Measurements from ENCODE around the gene PJA2.
A peak's percentile ranks its signal among the peaks of the same experiment; 100 is the strongest.

The PJA2 gene

GRCh38 chr5:109411627-109412026 lies 1.9 kb upstream of the PJA2 start:
- peaks cover 24% of the 10 kb centered on the region for H3K79me2 ChIP-seq (ENCODE audit: control insufficient read depth, low read length)
- peaks cover 16% of the 10 kb centered on the region for H4K20me1 ChIP-seq (ENCODE audit: control insufficient read depth, insufficient read depth, low read depth, low read length)
- no peak overlapping the region; the same call in 1 of the 2 replicates for H3K4me3 ChIP-seq (ENCODE audit: low read length)
- H3K36me3 ChIP-seq (ENCODE audit: control insufficient read depth, low read length) = peaks cover 7% of the 10 kb centered on the region
- no peak overlapping the region for H3K27ac ChIP-seq (ENCODE audit: low read depth, low read length)
- H3K4me1 ChIP-seq (ENCODE audit: control insufficient read depth, low read length) = peaks cover 28% of the 10 kb centered on the region
- H3K9me2 ChIP-seq (replicated peaks; ENCODE audit: control insufficient read depth, low read length) = no peaks in the 10 kb centered on the region
- H3F3A ChIP-seq (ENCODE audit: control insufficient read depth, insufficient read depth) = peaks cover 16% of the 10 kb centered on the region
- no peak for TF ChIP-seq EZH2phosphoT487 (IDR thresholded peaks at IDR 0.05; ENCODE audit: borderline replicate concordance, low read length)
- no peak for TF ChIP-seq CTCF (IDR thresholded peaks at IDR 0.05; ENCODE audit: low read depth, low read length, poor library complexity, severe bottlenecking)
- peak overlapping the region; percentile 94; the same call in 1 of the 2 replicates for H3K4me2 ChIP-seq (ENCODE audit: low read length)
- H3K9me3 ChIP-seq (ENCODE audit: control insufficient read depth, insufficient read depth, low read length) = no peaks in the 10 kb centered on the region
- no peaks in the 10 kb centered on the region for H3K27me3 ChIP-seq (ENCODE audit: control insufficient read depth, low read length)

GRCh38 chr5:109411149-109411514 lies 1.4 kb upstream of the PJA2 start:
- Histone ChIP-seq H3K9me2 (replicated peaks; ENCODE audit: control insufficient read depth, low read length) (no peaks in the 10 kb centered on the region), H3K36me3 (ENCODE audit: control insufficient read depth, low read length) (peaks cover 11% of the 10 kb centered on the region), H3K27ac (ENCODE audit: low read depth, low read length) (peak overlapping the region; percentile 91), H3K4me2 (ENCODE audit: low read length) (peak overlapping the region; percentile 94), H3K4me1 (ENCODE audit: control insufficient read depth, low read length) (peaks cover 32% of the 10 kb centered on the region), H4K20me1 (ENCODE audit: control insufficient read depth, insufficient read depth, low read depth, low read length) (peaks cover 20% of the 10 kb centered on the region), H3K27me3 (ENCODE audit: control insufficient read depth, low read length) (no peaks in the 10 kb centered on the region), H3K9me3 (ENCODE audit: control insufficient read depth, insufficient read depth, low read length) (no peaks in the 10 kb centered on the region), H3F3A (ENCODE audit: control insufficient read depth, insufficient read depth) (peaks cover 16% of the 10 kb centered on the region), H3K4me3 (ENCODE audit: low read length) (peak overlapping the region; percentile 96), H3K79me2 (ENCODE audit: control insufficient read depth, low read length) (peaks cover 29% of the 10 kb centered on the region)
- TF ChIP-seq EZH2phosphoT487 (IDR thresholded peaks at IDR 0.05; ENCODE audit: borderline replicate concordance, low read length) (no peak), CTCF (IDR thresholded peaks at IDR 0.05; ENCODE audit: low read depth, low read length, poor library complexity, severe bottlenecking) (no peak)

GRCh38 chr5:109410389-109411148 lies 795 bp upstream of the PJA2 start:
- peak overlapping the region; percentile 96 for H3K4me3 ChIP-seq (ENCODE audit: low read length)
- peak overlapping the region; percentile 91 for H3K27ac ChIP-seq (ENCODE audit: low read depth, low read length)
- TF ChIP-seq EZH2phosphoT487 (IDR thresholded peaks at IDR 0.05; ENCODE audit: borderline replicate concordance, low read length) = no peak
- TF ChIP-seq CTCF (IDR thresholded peaks at IDR 0.05; ENCODE audit: low read depth, low read length, poor library complexity, severe bottlenecking) = no peak
- H3K4me1 ChIP-seq (ENCODE audit: control insufficient read depth, low read length) = peaks cover 32% of the 10 kb centered on the region
- peaks cover 16% of the 10 kb centered on the region for H3F3A ChIP-seq (ENCODE audit: control insufficient read depth, insufficient read depth)
- peaks cover 20% of the 10 kb centered on the region for H4K20me1 ChIP-seq (ENCODE audit: control insufficient read depth, insufficient read depth, low read depth, low read length)
- peaks cover 11% of the 10 kb centered on the region for H3K36me3 ChIP-seq (ENCODE audit: control insufficient read depth, low read length)
- no peaks in the 10 kb centered on the region for H3K9me3 ChIP-seq (ENCODE audit: control insufficient read depth, insufficient read depth, low read length)
- no peaks in the 10 kb centered on the region for H3K27me3 ChIP-seq (ENCODE audit: control insufficient read depth, low read length)
- peak overlapping the region; percentile 94 for H3K4me2 ChIP-seq (ENCODE audit: low read length)
- peaks cover 35% of the 10 kb centered on the region for H3K79me2 ChIP-seq (ENCODE audit: control insufficient read depth, low read length)
- H3K9me2 ChIP-seq (replicated peaks; ENCODE audit: control insufficient read depth, low read length) = no peaks in the 10 kb centered on the region
